Endothelial cell of umbilical vein (primary cell): ENCODE results near the gene LZTS2. TPM values are rescaled to one million over a fixed set of nuclear protein-coding genes. Genes with fewer than 3 reads are reported as not detected.

Experiments
- BruUV-seq: library from RNA; stranded (reverse); fragments of 400-500 nt; replicated peaks from 2 replicates; lab custom pipeline; 2021; lab: Mats Ljungman, UMichigan
- CTCF ChIA-PET: fragments of 300-600, 350-600 bp; sonication (Branson Sonifier 250); formaldehyde crosslinking; loops from one replicate; lab custom pipeline; 2021; ENCODE audit warnings: antibody characterized with exemption, inconsistent platforms; lab: Charles Lee
- POLR2A ChIA-PET: fragments of 300-600, 350-600 bp; sonication (Branson Sonifier 250); formaldehyde crosslinking; loops from one replicate; lab custom pipeline; 2021; ENCODE audit warnings: antibody characterized with exemption, inconsistent platforms; lab: Charles Lee
- DNase-seq: peaks from one replicate; pipeline ENCODE4 v3.0.0-alpha.2; 2011; ENCODE audit warnings: low read depth, low spot score
- FAIRE-seq: peaks from 2 replicates; lab custom pipeline; 2011; peaks lifted over from hg19 to GRCh38; lab: Jason Lieb, UNC
- H2AFZ ChIP-seq: 2 replicates; pipeline ENCODE4 v1.6.0; 2012; ENCODE audit warnings: low read depth, low read length, control low read depth, inconsistent platforms
- H3K27ac ChIP-seq: 2 replicates; pipeline ENCODE4 v1.5.1; 2011; ENCODE audit warnings: low read depth, mild to moderate bottlenecking, control low read depth, low read length, moderate library complexity; ENCODE audit not compliant: insufficient read depth
- H3K27me3 ChIP-seq, 2 experiments: 2 replicates each; pipeline versions ENCODE4 v1.6.0 to v1.6.1; 2011; ENCODE audit warnings: low read length in 2 of 2, mixed read lengths in 1 of 2; ENCODE audit not compliant: control insufficient read depth in 2 of 2, insufficient read depth in 2 of 2
- H3K36me3 ChIP-seq, 2 experiments: 2 replicates in 1 of 2; 3 replicates in 1 of 2; pipeline ENCODE4 v1.5.1; 2011; ENCODE audit warnings: low read length in 2 of 2, mild to moderate bottlenecking in 1 of 2, moderate library complexity in 1 of 2; ENCODE audit not compliant: control insufficient read depth in 2 of 2, insufficient read depth in 2 of 2; ENCODE audit errors: extremely low read depth in 1 of 2
- H3K4me1 ChIP-seq: 3 replicates; pipeline ENCODE4 v1.5.1; 2011; ENCODE audit warnings: mild to moderate bottlenecking, low read length; ENCODE audit not compliant: control insufficient read depth, insufficient read depth; ENCODE audit errors: extremely low read depth
- H3K4me2 ChIP-seq: 2 replicates; pipeline ENCODE4 v1.6.1; 2011; ENCODE audit warnings: low read length, control low read depth, mixed read lengths; ENCODE audit not compliant: insufficient read depth
- H3K4me3 ChIP-seq, 3 experiments: fragments of 200-600 bp in 1 of 3; sonication (generic), shearing (Covaris generic) in 1 of 3; replicated peaks in 1 of 3; 2 replicates each; pipeline ENCODE4 v1.5.1; 2011 to 2016; ENCODE audit warnings: control low read depth in 3 of 3, low read length in 3 of 3, mild to moderate bottlenecking in 2 of 3, inconsistent platforms in 1 of 3, low read depth in 1 of 3, moderate library complexity in 1 of 3; ENCODE audit not compliant: insufficient read depth in 1 of 3
- H3K79me2 ChIP-seq: 2 replicates; pipeline ENCODE4 v1.6.0; 2012; ENCODE audit warnings: low read length, inconsistent platforms; ENCODE audit not compliant: control insufficient read depth, insufficient read depth
- H3K9ac ChIP-seq: replicated peaks from 2 replicates; pipeline ENCODE3; 2011; ENCODE audit warnings: low read length, control low read depth; ENCODE audit not compliant: insufficient read depth; ENCODE audit errors: extremely low read depth
- H3K9me1 ChIP-seq: replicated peaks from 3 replicates; pipeline ENCODE4 v1.6.0; 2011; ENCODE audit warnings: mild to moderate bottlenecking, low read length; ENCODE audit not compliant: control insufficient read depth, insufficient read depth; ENCODE audit errors: extremely low read depth
- H3K9me3 ChIP-seq: replicated peaks from 2 replicates; pipeline ENCODE4 v1.5.1; 2012; ENCODE audit warnings: low read length, inconsistent platforms; ENCODE audit not compliant: control insufficient read depth, insufficient read depth
- H4K20me1 ChIP-seq: replicated peaks from 2 replicates; pipeline ENCODE3; 2011; ENCODE audit warnings: mild to moderate bottlenecking, low read length; ENCODE audit not compliant: control insufficient read depth, insufficient read depth; ENCODE audit errors: extremely low read depth
- EZH2 ChIP-seq: IDR thresholded peaks from 2 replicates; pipeline ENCODE4 v1.6.1; 2012; ENCODE audit warnings: borderline replicate concordance, low read depth, mild to moderate bottlenecking, moderate library complexity, low read length, inconsistent platforms; ENCODE audit not compliant: severe bottlenecking
- FOS ChIP-seq: IDR thresholded peaks from 2 replicates; pipeline ENCODE4 v1.6.1; 2011; ENCODE audit warnings: mild to moderate bottlenecking, low read length, moderate library complexity, borderline replicate concordance; ENCODE audit not compliant: insufficient read depth
- GATA2 ChIP-seq: IDR thresholded peaks from 2 replicates; pipeline ENCODE4 v1.7.0; 2011; ENCODE audit warnings: low read depth, mild to moderate bottlenecking, moderate library complexity, mixed read lengths, low read length; ENCODE audit not compliant: insufficient read length, insufficient read depth
- JUN ChIP-seq: IDR thresholded peaks from 2 replicates; pipeline ENCODE4 v1.6.1; 2011; ENCODE audit warnings: borderline replicate concordance, low read depth; ENCODE audit not compliant: insufficient read length, insufficient read depth
- MYC ChIP-seq: IDR thresholded peaks from one replicate; pipeline ENCODE4 v1.6.1; 2011; ENCODE audit warnings: mild to moderate bottlenecking, low read depth, low read length
- POLR2A ChIP-seq: IDR thresholded peaks from 2 replicates; pipeline ENCODE4 v1.6.1; 2012; ENCODE audit warnings: low read depth, mild to moderate bottlenecking, control low read depth, low read length
- POLR2AphosphoS5 ChIP-seq: IDR thresholded peaks from 2 replicates; pipeline ENCODE4 v1.6.1; 2012; ENCODE audit warnings: low read depth, mild to moderate bottlenecking, control low read depth, low read length, moderate library complexity; ENCODE audit not compliant: insufficient read depth
- dilution Hi-C: fragments of 300-500 bp; cut with MboI; formaldehyde crosslinking; loops from one replicate; pipeline ENCODE4 v1.15.0; 2019; ENCODE audit warnings: low sequenced_read_pairs; ENCODE audit not compliant: extremely low pct_ligation_motif_present
- intact Hi-C: fragments of 100-400 bp; cut with micrococcal nuclease; formaldehyde crosslinking; loops from one replicate; pipeline ENCODE4 v1.10.0; 2022
- polyA plus RNA-seq, 4 experiments: library from polyadenylated mRNA; depleted of rRNA in 3 of 4; stranded (reverse) in 3 of 4; unstranded in 1 of 4; fragments of >200 nt; gene quantifications; 2 replicates each; pipeline versions ENCODE4 v1.2.1 to v1.2.3, GENCODE V29; 2011 to 2012; ENCODE audit warnings: missing spikeins in 1 of 4
- total RNA-seq: library from RNA; stranded (reverse); gene quantifications from 2 replicates; pipeline ENCODE4 v1.2.3, GENCODE V29; 2021
- TF ChIP-seq, protein P1 (sequence below): IDR thresholded peaks from 2 replicates; pipeline ENCODE4 v1.6.1; 2011; ENCODE audit not compliant: insufficient read depth, insufficient read length
- TF ChIP-seq, protein P2 (sequence below), 2 donors: IDR thresholded peaks; 1 replicate in 1 of 2; 2 replicates in 1 of 2; pipeline ENCODE4 v1.5.1; 2011; ENCODE audit warnings: low read length in 2 of 2, mild to moderate bottlenecking in 2 of 2, moderate library complexity in 2 of 2, control low read depth in 1 of 2, inconsistent platforms in 1 of 2, low read depth in 1 of 2; ENCODE audit not compliant: insufficient read depth in 1 of 2; ENCODE audit errors: extremely low read depth in 1 of 2

LZTS2 gene
- total and polyA plus RNA-seq, 2 donors (not counting 3 experiments of a cell fraction or from before 2014, with no cell fraction given): 70.8 to 79.5 TPM

DNA sequence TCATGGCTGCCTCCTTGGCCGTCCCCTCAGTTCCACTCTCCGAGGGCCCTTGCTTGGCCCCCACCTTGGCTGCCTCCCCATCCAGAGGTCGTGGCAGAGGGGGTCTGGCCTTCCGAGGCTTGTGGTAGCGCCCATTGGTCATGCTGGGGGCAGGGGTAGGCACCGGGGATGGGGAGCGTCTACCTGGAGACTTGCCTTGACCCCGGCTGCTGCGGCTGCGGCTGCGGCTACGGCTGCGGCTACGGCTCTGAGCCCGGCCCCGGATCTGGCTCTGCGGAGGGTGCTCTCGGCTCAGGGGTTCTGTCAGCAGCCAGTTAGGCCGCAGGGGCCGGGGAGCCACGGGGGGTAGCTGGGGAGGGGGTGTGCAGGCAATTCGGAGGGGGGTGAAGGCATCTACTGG is 10.7 kb downstream of the LZTS2 start:
- Histone ChIP-seq H3K9ac (no peak overlapping the region), H3K4me3 (no peak overlapping the region), H4K20me1 (no peaks in the 10 kb centered on the region), H3K9me3 (no peaks in the 10 kb centered on the region), H3K27me3 (no peaks in the 10 kb centered on the region), H3K4me1 (peaks cover 13% of the 10 kb centered on the region), H3K79me2 (no peaks in the 10 kb centered on the region), H3K4me2 (no peak overlapping the region), H3K9me1 (no peaks in the 10 kb centered on the region), H2AFZ (no peak overlapping the region), H3K36me3 (peaks cover 6 to 14% of the 10 kb centered on the region in 2 experiments), H3K27ac (no peak overlapping the region)
- CTCF ChIA-PET: interaction anchor here (1.0 to 8.8 kb wide), 2 partner anchors 15 to 22 kb away, joined by 5 to 92 read pairs; no protein-coding TSS in a partner anchor
- TF ChIP-seq POLR2A: no peak
- dilution Hi-C loops: no loop called here
- DNase-seq (no peak), FAIRE-seq (no peak)
- BruUV-seq: no TSS peak
- intact Hi-C loops: loop anchor here (5.0 to 10.0 kb wide), 2 partner anchors 96 to 338 kb away; partner anchors contain the start of gene SLF2
- POLR2A ChIA-PET: no interaction called here

DNA sequence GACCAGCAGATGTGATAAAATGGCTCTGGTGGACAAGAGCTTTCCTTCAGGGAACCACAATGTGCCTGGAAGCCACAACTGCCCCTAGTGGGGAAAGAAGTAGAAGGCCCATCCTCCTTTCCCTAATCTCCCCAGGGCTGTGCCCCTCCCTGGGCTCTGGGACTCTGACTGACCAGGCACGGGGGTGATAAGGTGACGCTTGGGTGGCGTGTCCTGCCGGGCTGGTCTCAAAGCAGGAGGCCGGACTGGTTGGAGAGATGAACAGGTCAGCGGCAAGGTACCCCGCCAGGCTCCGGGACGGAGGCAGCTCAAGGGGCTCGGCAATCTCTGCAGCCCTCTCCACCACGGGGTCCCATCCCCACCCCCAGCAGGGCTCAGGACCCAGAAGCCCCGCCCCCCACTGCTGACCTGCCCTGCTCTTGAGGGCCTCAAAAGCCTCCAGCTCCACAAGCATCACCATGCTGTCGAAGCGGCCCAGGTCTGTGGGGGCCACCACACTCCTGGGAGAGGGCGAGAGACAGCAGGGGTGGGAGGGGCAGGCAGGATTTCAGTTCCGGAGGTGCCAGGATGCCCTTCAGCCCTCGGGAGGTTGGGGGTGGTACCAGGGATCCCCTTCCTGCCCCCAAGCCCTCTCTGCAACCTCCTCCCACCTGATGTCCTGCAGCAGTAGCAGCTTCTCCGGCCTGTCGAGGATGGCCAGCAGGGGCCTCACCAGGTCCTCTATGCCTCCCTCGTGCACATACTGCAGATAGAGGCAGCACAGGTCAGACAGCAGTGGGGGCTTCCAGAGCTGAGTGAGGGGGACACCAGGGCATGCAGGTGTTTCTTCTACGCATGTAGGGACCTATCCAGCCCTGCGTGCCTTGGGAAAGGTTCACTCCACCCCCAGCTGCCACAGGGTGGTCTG is 12.2 kb downstream of the LZTS2 start:
- H3K4me1 ChIP-seq: peaks cover 13% of the 10 kb centered on the region
- H3K27me3 ChIP-seq: no peaks in the 10 kb centered on the region
- H3K9me1 ChIP-seq: no peaks in the 10 kb centered on the region
- no peak overlapping the region for H3K27ac ChIP-seq
- no peak overlapping the region for H2AFZ ChIP-seq
- H3K9ac ChIP-seq: no peak overlapping the region
- DNase-seq (no peak), FAIRE-seq (no peak)
- H3K4me3 ChIP-seq: no peak overlapping the region
- H3K36me3 ChIP-seq: peaks cover 2 to 4% of the 10 kb centered on the region in 2 experiments
- no peaks in the 10 kb centered on the region for H3K79me2 ChIP-seq
- no TSS peak for BruUV-seq
- CTCF ChIA-PET: interaction anchor here (0.6 to 8.8 kb wide), 9 partner anchors 10 to 493 kb away, joined by 3 to 92 read pairs (median 5); partner anchors contain the start of gene LZTS2
- H4K20me1 ChIP-seq: no peaks in the 10 kb centered on the region
- TF ChIP-seq MYC (no peak), JUN (no peak), POLR2AphosphoS5 (no peak), GATA2 (no peak), FOS (no peak), EZH2 (no peak)
- TF ChIP-seq, protein P1, sequence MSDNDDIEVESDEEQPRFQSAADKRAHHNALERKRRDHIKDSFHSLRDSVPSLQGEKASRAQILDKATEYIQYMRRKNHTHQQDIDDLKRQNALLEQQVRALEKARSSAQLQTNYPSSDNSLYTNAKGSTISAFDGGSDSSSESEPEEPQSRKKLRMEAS: no peak
- TF ChIP-seq, protein P2, sequence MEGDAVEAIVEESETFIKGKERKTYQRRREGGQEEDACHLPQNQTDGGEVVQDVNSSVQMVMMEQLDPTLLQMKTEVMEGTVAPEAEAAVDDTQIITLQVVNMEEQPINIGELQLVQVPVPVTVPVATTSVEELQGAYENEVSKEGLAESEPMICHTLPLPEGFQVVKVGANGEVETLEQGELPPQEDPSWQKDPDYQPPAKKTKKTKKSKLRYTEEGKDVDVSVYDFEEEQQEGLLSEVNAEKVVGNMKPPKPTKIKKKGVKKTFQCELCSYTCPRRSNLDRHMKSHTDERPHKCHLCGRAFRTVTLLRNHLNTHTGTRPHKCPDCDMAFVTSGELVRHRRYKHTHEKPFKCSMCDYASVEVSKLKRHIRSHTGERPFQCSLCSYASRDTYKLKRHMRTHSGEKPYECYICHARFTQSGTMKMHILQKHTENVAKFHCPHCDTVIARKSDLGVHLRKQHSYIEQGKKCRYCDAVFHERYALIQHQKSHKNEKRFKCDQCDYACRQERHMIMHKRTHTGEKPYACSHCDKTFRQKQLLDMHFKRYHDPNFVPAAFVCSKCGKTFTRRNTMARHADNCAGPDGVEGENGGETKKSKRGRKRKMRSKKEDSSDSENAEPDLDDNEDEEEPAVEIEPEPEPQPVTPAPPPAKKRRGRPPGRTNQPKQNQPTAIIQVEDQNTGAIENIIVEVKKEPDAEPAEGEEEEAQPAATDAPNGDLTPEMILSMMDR (IDR thresholded peaks at IDR 0.05; ENCODE audit: extremely low read depth in 1 of 2, insufficient read depth in 1 of 2, low read depth in 1 of 2, low read length in 2 of 2): peak; percentile 28 to 51
- POLR2A ChIA-PET: interaction anchor here (1.4 kb wide), 1 partner anchor 12 kb away, joined by 3 read pairs; the partner anchor contains the start of gene LZTS2
- intact Hi-C loops: loop anchor here (5.0 to 10.0 kb wide), 2 partner anchors 97 to 339 kb away; partner anchors contain the start of gene SLF2
- dilution Hi-C loops: no loop called here
- no peak overlapping the region for H3K4me2 ChIP-seq
- no peaks in the 10 kb centered on the region for H3K9me3 ChIP-seq
